Measurements from ENCODE around the gene TGM2. TPM values are rescaled to one million over a fixed set of nuclear protein-coding genes. Genes with fewer than 3 reads are reported as not detected.
A peak's percentile ranks its signal among the peaks of the same experiment; 100 is the strongest.

The TGM2 gene
- polyA plus RNA-seq, 1 donor from 2014 or later = 7.1 TPM

DNA sequence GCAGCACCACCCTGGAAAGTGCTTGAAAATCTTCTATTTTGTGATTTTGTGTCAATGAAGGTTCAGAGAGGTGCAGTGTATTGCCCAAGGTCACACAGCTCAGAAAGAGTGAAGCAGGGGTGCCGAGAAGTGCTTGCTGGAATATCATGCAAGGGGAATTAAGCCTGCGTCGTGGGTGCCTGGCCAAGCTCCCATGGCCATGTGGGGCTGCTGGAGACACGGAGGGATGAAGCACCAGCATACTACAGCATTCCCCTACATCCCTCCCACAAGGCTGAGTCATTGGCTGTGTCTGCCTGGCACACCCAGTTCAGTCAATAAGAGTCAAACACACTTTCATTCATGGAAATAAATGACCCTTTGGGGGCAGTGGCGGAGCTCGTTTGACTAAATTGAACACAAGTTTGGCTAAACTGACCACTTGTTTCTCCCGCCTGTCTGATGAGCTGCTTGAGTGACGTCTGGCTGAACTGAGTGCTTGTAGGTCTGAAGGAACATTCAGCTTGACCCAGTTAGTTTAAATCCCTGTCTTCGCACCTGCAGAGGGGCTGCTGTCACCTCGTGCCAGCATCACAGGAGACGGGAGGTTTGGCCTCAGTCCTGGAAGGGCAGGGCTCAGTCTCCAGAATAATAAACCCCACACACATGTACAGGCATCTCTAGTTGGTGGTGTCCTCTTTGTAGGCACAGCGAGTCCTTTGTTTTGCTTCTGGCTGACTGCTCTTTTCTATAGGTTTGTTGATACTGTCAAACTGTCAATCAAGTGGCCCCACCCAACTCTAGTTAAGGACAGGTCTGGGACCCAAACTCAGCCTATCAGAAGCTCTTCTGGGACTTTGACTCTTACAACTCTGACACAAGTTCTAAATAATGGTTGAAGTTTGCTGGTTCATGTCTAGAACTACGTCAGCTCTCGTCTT, 8.4 kb upstream of the TGM2 start:
- H3K4me1 Mint-ChIP-seq = peaks cover 5 to 7% (median 7%) of the 10 kb centered on the region in 3 donors
- peaks cover 8% of the 10 kb centered on the region for H3K27me3 Mint-ChIP-seq
- H3K4me3 Mint-ChIP-seq = no peak overlapping the region
- H3K27ac Mint-ChIP-seq = no peak overlapping the region
- no peaks in the 10 kb centered on the region for H3K9me3 Mint-ChIP-seq
- peaks cover 8% of the 10 kb centered on the region for H3K36me3 Mint-ChIP-seq

DNA sequence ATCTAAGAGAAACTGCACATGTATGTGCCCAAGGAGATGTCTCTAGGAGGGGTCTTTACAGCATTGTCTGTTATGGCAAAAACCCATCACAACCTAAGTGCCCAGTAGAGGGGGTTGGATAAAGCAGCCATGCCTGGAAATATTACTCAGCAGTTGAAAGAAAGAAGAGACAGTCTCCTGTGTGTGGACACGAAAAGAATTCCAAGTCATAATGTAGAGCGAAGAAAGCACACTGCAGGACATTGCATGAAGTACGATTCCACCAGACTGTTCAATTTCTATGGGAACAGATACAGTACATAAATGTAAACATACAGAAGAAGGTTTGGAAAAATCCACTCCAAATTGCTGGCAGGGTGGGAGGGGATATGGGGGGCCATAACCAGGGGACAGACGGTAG, 7.3 kb upstream of the TGM2 start:
- Mint-ChIP-seq H3K27ac (no peak overlapping the region), H3K27me3 (no peaks in the 10 kb centered on the region), H3K4me1 (peaks cover 7 to 9% (median 9%) of the 10 kb centered on the region in 3 donors), H3K4me3 (no peak overlapping the region), H3K36me3 (peaks cover 7% of the 10 kb centered on the region), H3K9me3 (no peaks in the 10 kb centered on the region)

DNA sequence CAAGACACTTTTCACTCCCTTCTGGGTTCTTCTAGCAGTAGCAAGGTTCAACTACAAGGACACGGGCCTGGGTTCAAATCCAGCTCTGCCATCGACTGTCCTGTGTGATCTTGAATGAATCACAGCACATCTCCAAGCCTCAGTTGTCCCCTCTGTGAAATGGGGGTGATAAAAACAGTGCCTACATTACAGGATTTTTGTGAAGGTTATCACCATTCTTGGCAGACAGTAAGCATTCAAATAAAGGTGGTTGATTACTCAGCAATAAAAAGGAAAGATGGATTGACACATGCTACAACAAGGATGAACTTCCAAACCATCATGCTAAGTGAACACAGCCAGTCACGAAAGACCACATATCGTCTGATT, 6.6 kb upstream of the TGM2 start:
- no peaks in the 10 kb centered on the region for H3K27me3 Mint-ChIP-seq
- H3K4me3 Mint-ChIP-seq = no peak overlapping the region
- peaks cover 7 to 9% (median 9%) of the 10 kb centered on the region in 3 donors for H3K4me1 Mint-ChIP-seq
- H3K9me3 Mint-ChIP-seq = no peaks in the 10 kb centered on the region
- peaks cover 7% of the 10 kb centered on the region for H3K36me3 Mint-ChIP-seq
- no peak overlapping the region for H3K27ac Mint-ChIP-seq

DNA sequence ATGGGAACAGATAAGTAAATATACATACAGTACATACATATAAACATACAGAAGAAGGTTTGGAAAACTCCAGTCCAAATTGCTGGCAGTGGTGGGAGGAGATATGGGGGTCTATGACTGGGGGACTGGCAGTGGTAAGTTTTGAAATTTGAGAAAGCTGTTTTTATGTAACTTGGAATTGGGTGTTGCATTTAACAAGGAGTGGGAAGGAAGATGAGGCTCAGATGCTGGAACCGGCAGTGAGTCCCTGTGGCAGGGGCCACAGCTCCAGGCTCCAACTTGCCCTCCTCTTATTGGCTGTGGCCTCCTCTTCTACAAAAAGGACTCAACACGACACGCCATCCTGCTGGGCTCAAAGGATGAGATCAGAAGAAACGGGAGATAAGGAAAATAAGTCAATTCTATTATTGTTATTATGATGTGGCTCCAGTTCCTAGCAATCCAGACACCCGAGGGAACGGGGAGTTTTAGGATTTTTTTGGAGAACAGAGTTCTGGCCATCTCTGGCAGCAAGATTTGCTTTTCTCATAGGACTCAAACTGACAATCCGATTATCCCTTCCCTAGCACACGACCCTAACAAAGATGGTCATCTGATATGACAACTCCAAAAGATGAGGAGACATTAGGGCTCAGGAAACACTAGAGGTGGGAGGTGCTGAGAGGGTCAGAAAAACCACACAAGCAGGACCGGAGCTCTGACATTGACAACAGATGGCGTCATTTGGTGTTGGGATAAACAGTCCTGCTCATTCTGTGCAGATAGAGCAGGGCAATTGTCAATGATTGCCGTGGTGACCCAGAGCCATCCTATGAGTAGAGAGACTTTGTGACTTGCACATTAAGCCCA, 6.0 kb upstream of the TGM2 start:
- no peak overlapping the region for H3K4me3 Mint-ChIP-seq
- H3K4me1 Mint-ChIP-seq = peaks cover 7 to 9% (median 9%) of the 10 kb centered on the region in 3 donors
- no peaks in the 10 kb centered on the region for H3K27me3 Mint-ChIP-seq
- no peak overlapping the region for H3K27ac Mint-ChIP-seq
- H3K36me3 Mint-ChIP-seq = peaks cover 7% of the 10 kb centered on the region
- H3K9me3 Mint-ChIP-seq = no peaks in the 10 kb centered on the region

GRCh38 chr20:38170219-38170825, 5.3 kb upstream of the TGM2 start:
- Mint-ChIP-seq H3K9me3 (no peaks in the 10 kb centered on the region), H3K27ac (peak overlapping the region in 1 of 3 donors; percentile 65), H3K4me1 (peaks cover 12 to 16% (median 16%) of the 10 kb centered on the region in 3 donors), H3K4me3 (no peak overlapping the region), H3K27me3 (no peaks in the 10 kb centered on the region), H3K36me3 (peaks cover 7% of the 10 kb centered on the region)

GRCh38 chr20:38169636-38170193, 4.6 kb upstream of the TGM2 start:
- H3K4me3 Mint-ChIP-seq = peak overlapping the region in 1 of 4 donors; percentile 57
- H3K4me1 Mint-ChIP-seq = peaks cover 13 to 17% (median 16%) of the 10 kb centered on the region in 3 donors
- no peaks in the 10 kb centered on the region for H3K9me3 Mint-ChIP-seq
- H3K27ac Mint-ChIP-seq = peak overlapping the region in 1 of 3 donors; percentile 65
- no peaks in the 10 kb centered on the region for H3K27me3 Mint-ChIP-seq
- H3K36me3 Mint-ChIP-seq = peaks cover 7% of the 10 kb centered on the region

- Mint-ChIP-seq H3K9me3 (no peaks in the 10 kb centered on the region), H3K27ac (peak overlapping the region in 2 of 3 donors; percentile 24 to 65), H3K4me3 (peak overlapping the region in 3 of 4 donors; percentile 21 to 71 (median 35)), H3K27me3 (no peaks in the 10 kb centered on the region), H3K4me1 (peaks cover 13 to 17% (median 16%) of the 10 kb centered on the region in 3 donors), H3K36me3 (peaks cover 4% of the 10 kb centered on the region)
Measured at GRCh38 chr20:38168791-38169589, 3.9 kb upstream of the TGM2 start.

DNA sequence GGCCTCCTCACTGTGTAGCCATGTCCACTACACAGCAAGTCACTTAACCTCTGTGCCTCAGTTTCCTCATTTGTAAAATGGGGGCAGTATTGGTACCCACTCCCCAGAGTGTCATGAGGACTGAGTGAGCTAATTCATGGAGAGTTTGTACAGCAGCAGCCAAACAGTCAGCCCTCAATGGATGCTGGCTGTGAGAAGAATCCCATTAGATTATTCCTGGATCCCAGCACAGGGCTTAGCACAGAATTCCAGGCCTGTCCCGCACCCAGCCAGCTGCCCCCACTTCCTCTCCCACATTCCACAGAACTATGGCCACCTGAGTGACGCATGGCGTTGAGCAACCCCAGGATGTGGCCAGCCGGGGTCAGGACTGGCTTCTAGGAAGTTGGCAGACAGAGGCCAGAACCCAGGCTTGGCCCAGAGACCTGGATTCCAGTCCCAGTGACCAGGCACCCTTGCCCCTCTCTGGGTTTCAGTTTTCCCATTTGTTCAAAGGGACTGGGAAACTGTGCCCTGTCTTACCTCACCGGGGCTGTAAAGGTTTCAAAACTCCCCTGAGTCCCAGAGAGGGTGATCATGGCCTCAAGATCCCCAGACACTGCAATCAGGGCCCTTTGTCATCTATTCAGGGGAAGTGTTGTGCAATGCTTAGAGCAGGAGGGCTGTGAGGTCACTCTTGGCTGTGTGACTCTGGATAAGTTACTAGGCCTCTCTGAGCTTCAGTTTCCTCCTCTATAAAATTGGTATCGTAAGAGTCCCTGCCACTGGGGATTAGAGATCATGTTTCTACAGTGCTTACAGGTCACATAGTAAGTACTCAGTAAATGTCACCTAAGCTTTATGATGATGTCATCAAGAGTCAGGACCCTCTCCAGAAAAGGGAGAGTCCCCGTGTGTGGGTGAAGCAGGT, 3.0 kb upstream of the TGM2 start:
- peak overlapping the region in 2 of 3 donors; percentile 24 to 31 for H3K27ac Mint-ChIP-seq
- H3K9me3 Mint-ChIP-seq = no peaks in the 10 kb centered on the region
- peaks cover 3% of the 10 kb centered on the region for H3K36me3 Mint-ChIP-seq
- H3K4me3 Mint-ChIP-seq = peak overlapping the region in 1 of 4 donors; percentile 21
- no peaks in the 10 kb centered on the region for H3K27me3 Mint-ChIP-seq
- peaks cover 13 to 17% (median 16%) of the 10 kb centered on the region in 3 donors for H3K4me1 Mint-ChIP-seq

DNA sequence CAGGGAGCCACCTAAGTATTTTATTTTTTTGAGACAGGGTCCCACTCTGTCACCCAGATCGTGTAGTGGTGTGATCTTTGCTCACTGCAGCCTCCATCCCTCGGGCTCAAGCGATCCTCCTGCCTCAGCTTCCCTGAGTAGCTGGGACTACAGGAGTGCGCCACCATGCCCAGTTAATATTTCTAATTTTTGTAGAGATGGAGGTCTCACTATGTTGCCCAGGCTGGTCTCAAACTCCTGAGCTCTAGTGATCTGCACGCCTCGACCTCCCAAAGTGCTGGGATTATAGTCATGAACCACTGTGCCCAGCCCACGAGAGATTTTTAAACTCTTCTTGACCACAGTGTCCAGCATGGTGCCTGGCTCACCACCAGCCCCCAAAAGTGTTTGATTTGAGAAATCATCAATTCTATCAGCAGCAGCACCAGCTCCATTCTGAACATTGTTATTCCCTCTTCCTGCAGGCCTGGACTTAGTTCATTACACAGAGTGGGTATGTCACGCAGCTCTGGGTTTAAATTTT, 2.3 kb upstream of the TGM2 start:
- Mint-ChIP-seq H3K27ac (peak overlapping the region in 1 of 3 donors; percentile 31), H3K36me3 (peaks cover 3% of the 10 kb centered on the region), H3K27me3 (no peaks in the 10 kb centered on the region), H3K4me1 (peaks cover 16 to 17% (median 16%) of the 10 kb centered on the region in 3 donors), H3K4me3 (no peak overlapping the region), H3K9me3 (no peaks in the 10 kb centered on the region)

DNA sequence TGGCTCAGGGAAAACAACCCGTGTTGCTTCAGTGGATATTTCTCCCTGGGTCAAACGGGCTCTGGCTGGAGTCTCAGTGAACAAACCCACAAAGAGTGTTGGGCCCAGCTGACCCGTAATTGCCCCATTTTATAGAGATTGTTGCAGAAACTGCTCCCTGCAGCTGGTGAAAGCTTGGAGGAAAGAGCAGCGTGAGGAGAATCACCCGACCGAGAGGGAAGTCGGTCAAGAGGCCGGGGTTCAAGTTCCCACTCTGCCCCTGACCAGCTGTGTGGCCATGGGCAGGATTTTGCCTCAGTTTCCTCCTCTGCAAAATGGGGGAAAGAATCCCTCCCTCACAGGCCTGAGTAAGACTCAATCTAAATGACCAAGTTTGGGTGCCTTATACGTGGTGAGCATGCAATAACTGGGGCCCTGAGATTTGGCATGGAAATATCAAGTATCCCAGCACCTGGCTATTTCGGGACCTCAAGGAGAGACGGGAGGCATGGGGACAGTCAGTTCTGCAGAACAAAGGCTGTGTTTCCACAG, 1.7 kb upstream of the TGM2 start:
- Mint-ChIP-seq H3K36me3 (peaks cover 3% of the 10 kb centered on the region), H3K4me1 (peaks cover 16 to 20% (median 17%) of the 10 kb centered on the region in 3 donors), H3K27ac (no peak overlapping the region), H3K27me3 (no peaks in the 10 kb centered on the region), H3K4me3 (no peak overlapping the region), H3K9me3 (no peaks in the 10 kb centered on the region)

GRCh38 chr20:38165966-38166702, 1.1 kb upstream of the TGM2 start:
- H3K4me3 Mint-ChIP-seq = peak overlapping the region; percentile 39 to 90 (median 65)
- peaks cover 16 to 20% (median 17%) of the 10 kb centered on the region in 3 donors for H3K4me1 Mint-ChIP-seq
- peaks cover 3% of the 10 kb centered on the region for H3K36me3 Mint-ChIP-seq

GRCh38 chr20:38164624-38165088, 414 bp downstream of the TGM2 start:
- no peaks in the 10 kb centered on the region for H3K36me3 Mint-ChIP-seq
- no peaks in the 10 kb centered on the region for H3K27me3 Mint-ChIP-seq
- H3K4me3 Mint-ChIP-seq = peak overlapping the region; percentile 62 to 86 (median 74)
- no peak overlapping the region for H3K27ac Mint-ChIP-seq
- H3K9me3 Mint-ChIP-seq = no peaks in the 10 kb centered on the region
- H3K4me1 Mint-ChIP-seq = peaks cover 16 to 20% (median 17%) of the 10 kb centered on the region in 3 donors

More at GRCh38 chr20:38165966-38166702, 1.1 kb upstream of the TGM2 start:
- Mint-ChIP-seq H3K9me3 (no peaks in the 10 kb centered on the region), H3K27ac (no peak overlapping the region), H3K27me3 (no peaks in the 10 kb centered on the region)
